Breast epithelium (tissue), 3 donors: ENCODE measurements around the gene PKDCC.

ENCODE experiments used
- CTCF ChIP-seq, 3 donors: fragments of 450-650 bp; IDR thresholded peaks; one replicate each; pipeline ENCODE4 v1.5.1; 2016 to 2017; ENCODE audit warnings: antibody characterized with exemption in 3 of 3, mild to moderate bottlenecking in 3 of 3, moderate library complexity in 3 of 3
- POLR2A ChIP-seq: fragments of 450-650 bp; IDR thresholded peaks from one replicate; pipeline ENCODE4 v1.6.1; 2016; ENCODE audit warnings: antibody characterized with exemption, mild to moderate bottlenecking, moderate library complexity
- POLR2AphosphoS5 ChIP-seq, 3 donors: sonication (generic); formaldehyde crosslinking; IDR thresholded peaks; one replicate each; pipeline ENCODE4 v1.6.1; 2017; ENCODE audit warnings: antibody characterized with exemption in 3 of 3

GRCh38 chr2:42094114-42094513 lies 46.3 kb downstream of the PKDCC start:
- no peak for TF ChIP-seq CTCF (IDR thresholded peaks at IDR 0.05)
- no peak for TF ChIP-seq POLR2AphosphoS5 (IDR thresholded peaks at IDR 0.05)
- TF ChIP-seq POLR2A: no peak
